Kidney tubule cell (primary cell): ENCODE data around the gene POLR2A.
"Not testable (repeated sequence)": the region's sequence is repeated elsewhere in the genome, so short reads cannot be mapped to it uniquely, and the experiment has no call there.

Experiments
- DNase-seq: peaks from one replicate; pipeline ENCODE4 v3.0.0-alpha.2; 2018; ENCODE audit warnings: low spot score

POLR2A gene

DNA sequence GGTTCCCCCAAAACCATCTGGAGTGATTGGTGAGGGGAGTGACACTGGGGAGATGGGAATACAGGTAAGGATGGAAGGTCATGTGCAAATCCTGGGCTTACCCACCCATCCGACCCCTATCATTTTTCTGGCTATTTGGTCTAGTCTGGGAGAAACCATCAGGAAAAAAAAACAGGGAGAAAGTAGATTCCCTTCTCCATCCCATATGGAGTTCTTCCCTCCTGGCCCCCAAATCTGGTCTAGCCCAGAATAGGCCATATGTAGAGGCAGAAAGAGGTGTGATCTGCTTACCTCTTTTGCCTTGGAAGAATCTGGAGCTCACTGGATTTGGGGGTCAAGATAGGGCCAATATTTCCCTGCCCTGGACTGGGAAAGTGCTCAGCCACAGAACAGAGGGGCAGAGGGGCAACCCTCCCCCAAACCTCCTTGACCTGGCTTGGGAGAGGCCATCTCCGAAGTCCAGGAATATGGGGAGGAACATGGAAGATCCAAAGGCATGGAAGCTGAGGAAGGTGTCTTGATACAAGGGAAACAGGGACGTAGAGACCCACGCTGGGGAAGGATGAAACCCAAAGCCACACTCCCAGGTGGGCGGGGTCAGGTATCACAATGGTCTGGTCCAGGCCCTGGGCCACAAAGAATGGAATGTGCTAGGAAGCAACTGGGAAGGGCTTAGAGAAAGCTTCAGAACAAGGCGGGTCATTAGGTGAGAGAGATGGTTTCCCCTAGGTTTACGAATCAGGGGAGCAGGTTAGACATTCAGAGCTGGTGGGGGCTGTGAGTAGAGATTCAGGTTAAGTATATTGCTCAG, 23.1 kb upstream of the POLR2A start:
- DNase-seq, result no peak

DNA sequence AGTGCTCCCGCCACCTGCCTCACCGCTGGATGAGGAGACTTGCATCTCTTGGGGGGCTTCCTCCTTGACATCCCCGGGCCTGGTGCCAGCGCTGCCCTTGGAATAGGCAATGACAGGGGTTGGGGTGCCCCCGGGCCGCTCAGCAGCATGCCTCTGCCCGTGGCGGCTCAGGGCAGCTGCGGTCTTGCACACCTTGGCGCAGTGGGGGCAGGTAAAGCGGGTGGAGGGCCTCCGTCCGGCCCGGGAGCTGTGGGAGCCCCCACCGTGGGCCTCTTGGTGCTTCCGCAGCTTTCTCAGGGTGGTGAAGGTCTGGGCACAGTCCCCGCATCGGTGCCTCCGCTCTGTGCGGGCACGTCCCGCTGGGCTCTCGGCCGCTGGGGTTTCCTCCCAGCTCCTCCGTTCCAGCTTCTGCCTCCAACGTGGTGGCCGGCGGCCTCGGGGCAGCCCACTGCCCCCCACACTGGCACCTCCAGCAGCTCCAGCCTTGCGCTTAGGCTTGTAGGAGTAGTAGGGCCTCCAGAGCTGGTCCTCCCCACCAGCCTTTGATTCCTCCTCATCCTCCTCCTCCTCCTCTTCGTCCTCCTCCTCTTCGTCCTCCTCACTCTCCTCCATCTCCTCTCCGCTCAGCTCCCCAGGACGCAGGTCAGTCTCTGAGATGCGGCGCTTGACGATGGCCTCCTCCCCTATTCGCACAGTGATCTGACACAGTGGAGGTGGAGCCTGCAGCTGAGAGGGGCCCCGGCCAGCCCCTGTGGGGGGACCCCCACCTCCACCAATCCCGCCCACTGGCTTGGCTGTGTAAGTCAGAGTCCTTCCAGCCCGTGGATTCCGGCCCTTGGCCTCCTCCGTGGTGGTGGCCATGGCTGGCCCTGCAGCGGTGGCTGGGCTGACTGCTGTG, 21.4 kb upstream of the POLR2A start:
- no peak for DNase-seq

DNA sequence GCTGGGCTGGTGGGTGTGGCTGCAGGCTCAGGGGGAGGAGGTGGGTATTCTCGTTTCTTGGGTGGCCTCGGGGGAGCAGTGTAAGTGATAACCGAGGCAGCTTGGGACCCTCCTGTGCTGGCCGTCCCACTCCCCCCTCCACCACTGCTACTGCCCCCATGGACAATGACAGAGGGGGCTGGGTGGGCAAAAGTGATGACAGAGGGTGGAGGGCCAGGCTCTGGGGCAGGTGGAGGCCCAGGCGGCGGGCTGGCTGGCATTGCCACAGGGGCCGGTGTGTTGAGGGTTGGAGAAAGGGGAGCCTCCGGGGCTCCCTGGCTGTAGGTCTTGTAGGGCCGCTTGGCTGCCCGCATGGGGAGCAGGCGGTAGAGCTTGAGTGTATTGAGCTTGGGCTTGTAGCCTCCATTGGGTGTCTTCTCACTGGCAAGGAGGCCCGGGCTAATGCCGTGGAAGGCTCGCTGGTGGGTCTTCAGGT, 20.8 kb upstream of the POLR2A start:
- DNase-seq, result no peak

DNA sequence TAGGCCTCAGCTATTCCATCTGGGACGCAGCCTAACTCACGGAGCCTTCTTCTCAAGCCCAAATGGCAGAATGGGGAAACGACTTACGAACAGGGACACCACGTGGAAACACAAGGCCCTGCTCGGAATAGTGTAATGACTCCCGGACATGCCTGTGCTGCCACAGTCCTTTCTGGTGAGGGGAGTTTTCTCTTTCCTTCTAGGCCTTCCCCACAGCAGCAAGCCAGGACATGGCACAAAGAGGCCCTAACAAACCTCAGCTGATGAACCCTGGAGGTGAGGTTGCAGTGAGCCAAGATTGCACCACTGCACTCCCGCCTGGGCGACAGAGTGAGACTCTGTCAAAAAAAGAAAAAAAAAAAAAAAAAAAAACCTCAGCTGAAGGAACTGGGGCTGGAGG, 20.1 kb upstream of the POLR2A start:
- DNase-seq, result no peak

DNA sequence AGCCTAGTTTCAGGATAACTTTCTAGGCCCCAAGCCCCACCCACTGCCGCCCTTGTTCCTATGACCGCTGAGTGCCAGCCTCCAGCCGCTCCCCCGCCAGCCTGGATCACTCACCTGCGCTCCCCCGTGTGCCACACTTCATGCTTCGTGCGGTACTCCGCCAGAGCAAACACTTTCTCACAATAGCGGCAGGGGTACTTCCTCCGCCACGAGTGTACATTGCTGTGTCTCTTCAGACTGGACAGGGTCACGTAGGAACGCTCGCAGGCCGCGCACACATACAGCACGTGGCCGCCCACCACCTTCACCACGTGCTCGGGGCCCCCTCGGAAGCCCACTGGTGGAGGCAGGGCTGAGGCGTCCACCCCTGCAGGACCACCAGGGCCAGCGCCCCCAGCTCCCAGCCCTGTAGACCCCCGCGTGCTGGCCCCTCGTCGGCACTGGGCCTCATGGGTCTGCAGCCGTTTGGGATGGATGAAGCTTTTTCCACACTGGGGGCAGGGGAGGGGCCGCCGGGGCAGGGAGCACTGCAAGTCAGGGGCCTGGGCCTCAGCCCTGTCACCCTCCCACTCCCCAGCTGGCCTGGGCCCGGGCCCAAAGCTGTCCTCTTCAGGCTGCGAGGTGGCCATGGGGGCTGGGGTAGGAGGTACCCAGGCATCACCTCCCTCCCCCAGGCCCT, 18.4 kb upstream of the POLR2A start:
- no peak for DNase-seq

DNA sequence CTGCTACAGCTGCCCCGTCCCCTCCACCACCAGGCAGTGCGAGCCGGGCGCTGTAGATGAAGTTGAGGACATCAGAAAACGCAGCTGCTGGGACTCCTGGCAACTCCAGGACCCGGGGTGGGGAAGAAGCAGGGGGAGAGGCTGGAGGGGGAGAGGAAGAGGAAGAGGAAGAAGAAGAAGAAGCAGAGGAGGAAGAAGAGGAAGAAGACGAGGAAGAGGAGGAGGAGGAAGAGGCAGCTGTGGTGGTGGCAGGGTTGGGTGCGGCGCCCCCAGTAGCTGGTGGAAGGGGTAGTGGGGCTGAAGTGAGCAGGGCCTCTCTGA, 17.9 kb upstream of the POLR2A start:
- no peak for DNase-seq

DNA sequence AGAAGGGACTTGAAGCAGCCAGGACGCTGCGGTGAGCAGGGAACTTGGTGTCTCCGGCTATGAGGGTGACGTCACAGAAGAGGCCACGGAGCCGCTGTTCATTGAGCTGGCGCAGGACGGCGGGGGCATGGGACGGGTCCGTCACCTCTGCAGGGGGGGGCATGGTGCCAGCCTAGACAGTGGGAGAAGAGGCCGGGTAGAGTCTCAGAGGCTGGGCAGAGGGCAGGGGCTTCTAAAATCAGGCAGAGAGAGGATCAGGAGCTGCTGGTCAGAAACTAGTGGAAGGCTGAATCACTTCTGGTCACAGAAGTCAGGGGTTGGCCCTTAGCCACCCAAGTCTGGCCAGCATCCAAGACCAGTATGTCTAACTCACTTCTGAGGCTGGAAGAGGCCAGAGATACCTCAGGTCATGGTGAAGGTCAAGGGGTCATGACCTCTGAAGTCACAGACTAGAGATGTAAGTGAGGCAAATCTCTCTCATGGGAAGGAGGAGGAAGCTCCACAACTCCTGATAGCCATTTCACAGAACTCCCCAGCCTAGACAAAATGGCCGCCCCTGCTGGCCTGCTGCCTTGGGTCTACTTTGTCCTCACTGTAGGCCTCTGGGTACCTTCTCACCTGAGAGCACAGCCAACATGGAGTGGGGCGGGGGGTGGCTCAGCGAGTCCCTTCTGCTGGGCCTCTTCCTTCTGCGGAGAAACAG, 17.4 kb upstream of the POLR2A start:
- peak; percentile 64 for DNase-seq

DNA sequence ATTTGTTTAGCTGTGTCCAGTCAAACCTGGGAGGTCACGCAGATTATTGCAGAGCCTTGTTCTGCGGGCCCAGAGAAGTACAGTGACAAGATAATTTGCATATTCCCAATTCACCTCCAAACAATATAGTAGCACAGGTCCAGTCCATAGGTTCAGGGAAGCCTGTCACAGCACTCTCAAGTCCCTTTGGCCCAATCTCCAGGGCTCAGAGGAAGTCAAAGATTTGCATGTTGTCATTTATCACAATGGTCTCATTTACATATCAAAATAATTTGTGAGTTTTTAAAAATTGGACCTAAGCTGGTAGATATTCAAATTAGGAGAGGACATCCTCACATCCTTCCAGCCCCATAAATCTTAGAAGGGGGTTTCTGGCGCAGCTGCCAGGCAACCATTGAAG, 16.7 kb upstream of the POLR2A start:
- no peak for DNase-seq

DNA sequence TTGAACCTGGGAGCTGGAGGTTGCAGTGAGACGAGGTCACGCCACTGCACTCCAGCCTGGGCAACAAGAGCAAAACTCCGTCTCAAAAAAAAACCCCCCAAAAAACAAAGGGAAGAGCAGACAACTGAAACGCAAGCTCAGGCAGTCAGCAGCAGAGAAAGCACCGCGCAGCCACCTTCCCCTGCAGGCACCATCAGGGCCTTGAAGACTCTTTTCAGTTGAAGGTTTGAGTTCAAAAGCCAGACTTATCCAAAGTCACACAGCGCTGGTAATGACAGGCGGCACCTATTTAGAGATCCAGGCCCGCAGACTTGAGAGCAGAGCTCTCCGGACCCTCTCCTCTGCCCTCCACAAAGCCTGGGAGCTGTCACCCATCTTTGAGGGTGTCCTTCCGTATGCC, 15.9 kb upstream of the POLR2A start:
- no peak for DNase-seq

DNA sequence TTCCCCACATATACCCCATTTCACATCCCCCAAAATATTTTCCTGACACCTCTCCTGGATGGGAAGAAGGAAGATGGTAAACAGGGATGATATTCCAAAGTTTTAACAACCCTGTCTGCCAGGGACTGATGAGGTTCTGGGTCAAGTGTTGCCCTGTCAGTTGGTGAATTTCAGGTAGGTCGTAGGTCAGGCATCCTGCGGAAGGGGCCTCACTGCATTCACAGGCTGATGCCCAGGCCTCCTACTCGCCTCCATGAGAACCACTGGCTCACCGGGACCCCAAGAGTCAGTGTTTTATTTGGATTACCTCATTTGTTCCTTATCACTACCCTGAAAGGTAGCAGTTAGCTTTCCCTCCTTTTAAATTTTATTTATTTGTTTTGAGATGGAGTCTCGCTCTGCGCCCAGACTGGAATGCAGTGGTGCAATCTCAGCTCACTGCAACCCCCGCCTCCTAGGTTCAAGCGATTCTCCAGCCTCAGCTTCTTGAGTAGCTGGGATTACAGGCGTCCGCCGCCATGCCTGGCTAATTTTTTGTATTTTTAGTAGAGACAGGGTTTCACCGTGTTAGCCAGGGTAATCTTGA, 15.3 kb upstream of the POLR2A start:
- DNase-seq, result no peak

DNA sequence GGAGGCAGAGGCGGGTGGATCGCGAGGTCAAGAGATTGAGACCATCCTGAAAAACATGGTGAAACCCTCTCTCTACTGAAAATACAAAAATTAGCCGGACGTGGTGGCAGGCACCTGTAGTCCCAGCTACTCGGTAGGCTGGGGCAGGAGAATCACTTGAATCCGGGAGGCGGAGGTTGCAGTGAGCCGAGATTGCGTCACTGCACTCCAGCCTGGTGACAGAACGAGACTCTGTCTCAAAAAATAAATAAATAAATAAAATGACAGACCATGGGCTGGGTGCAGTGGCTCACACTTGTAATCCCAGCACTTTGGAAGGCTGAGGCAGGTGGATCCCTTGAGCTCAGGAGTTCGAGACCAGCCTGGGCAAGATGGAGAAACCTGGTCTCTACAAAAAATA, 14.3 kb upstream of the POLR2A start:
- not testable (repeated sequence) for DNase-seq

DNA sequence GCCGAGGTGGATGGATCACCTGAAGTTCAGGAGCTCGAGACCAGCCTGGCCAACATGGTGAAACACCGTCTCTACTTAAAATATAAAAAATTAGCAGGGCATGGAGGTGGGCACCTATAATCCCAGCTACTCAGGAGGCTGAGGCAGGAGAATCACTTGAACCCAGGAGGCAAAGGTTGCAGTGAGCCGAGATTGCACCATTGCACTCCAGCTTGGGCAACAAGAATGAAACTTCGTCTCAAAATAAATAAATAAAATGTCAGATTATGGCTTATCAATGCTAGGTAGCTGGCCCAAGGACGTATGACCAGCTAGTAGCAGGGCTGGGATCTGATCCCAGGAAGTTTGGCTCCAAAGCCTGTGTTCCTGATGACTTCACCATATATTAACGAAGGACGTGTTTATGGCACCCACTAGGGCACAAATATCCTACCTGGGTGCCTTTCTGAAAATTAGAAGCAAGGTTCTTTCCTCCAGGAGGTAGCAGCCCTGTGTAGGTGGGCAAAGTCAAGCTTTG, 13.7 kb upstream of the POLR2A start:
- DNase-seq, result not testable (repeated sequence)

DNA sequence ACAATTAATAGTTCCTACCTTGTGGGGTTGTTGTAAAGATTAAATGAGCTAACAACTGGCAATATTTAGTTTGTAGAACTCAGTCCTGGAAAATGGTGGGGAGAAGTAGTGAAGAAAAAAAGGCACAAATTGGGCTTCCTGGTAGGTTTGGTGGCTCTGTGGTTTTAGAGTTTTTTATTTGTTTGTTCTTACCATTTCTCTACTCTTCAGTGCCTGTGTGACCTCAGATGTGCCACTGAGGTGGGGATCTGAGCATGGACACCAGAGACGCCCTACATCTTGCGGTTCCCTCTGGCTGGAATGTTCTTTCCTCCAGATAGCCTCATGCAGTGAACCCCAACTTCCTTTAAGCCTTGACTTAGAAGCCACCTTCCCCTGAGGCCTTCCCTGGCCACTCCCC, 12.4 kb upstream of the POLR2A start:
- DNase-seq, result no peak

DNA sequence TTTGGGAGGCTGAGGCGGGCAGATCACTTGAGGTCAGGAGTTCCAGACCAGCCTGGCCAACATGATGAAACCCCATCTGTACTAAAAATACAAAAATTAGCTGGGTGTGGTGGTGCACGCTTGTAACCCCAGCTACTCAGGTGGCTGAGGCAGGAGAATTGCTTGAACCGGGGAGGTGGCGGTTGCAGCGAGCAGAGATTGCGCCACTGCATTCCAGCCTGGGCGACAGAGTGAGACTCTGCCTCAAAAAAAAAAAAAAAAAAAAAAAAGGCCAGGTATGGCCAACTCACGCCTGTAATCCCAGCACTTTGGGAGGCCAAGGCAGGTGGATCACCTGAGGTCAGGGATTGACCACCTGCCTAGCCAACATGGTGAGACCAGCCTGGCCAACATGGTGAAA, 9.4 kb upstream of the POLR2A start:
- not testable (repeated sequence) for DNase-seq

DNA sequence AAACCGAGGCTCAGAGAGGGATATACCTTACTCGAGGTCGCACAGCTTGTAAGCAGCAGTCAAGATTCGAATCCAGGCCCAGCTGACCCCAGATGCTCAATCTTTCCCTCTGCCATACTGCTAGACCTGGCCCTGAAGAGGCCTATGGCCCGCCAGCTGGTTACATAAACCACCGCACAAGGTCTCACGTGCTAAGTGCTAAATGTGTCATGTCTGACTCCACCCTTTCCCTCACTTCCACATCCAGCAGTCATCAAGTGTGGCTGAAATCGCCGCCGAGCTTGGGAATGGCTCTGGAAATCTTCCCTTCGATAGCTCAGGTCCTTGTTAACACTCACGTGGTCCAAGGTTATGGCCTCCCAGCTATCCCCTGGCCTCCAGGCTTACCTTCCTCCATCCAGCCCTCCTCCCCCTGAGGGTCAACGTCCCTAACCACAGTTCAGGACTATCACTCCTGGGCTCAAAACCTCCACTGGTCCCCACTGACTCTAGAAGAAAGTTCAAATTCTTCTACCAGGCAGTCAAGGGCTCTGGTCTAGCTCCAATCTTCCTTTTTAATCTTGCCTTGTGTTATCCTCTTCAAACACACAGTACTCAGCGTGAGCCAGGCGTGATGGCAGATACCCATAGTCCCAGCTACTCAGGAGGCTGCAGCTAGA, 8.3 kb upstream of the POLR2A start:
- no peak for DNase-seq

DNA sequence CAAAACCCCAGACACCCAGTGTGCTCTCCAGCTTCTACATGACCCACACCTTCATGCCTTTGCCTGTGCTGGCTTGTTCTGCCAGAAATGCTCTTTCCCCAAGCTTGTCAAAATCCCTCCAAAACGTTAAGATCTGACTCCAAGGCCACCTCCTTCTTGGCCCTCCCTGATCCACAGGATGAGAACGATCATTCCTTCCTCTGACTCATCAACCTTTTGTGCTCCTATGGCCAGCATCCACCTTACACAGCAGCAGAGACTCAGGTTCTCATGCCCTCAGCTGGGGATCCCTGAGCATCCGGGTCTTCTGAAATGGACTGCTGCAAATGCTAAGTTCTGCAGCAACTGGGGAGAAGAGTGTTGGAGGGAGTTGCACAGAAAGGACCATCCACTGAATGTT, 7.7 kb upstream of the POLR2A start:
- peak; percentile 71 for DNase-seq

DNA sequence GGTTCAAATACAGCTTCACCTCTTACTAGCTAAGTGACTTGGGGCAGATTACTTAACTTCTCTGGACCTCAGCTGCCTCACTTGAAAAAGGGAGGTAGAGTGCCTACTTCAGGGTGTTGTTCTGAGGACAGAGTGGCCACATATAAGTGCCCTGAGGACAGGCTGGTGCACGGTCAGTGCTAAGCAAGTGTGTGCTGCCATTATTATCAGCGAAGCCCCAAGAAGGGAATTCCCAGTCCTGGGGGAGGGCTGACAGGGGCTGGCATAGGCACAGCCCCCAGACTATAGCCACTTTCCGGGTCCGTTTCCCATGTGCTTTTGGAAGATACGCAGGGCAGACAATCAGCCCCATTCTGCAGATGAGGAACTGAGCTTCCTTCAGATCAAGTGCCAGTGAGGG, 7.2 kb upstream of the POLR2A start:
- DNase-seq, result no peak

DNA sequence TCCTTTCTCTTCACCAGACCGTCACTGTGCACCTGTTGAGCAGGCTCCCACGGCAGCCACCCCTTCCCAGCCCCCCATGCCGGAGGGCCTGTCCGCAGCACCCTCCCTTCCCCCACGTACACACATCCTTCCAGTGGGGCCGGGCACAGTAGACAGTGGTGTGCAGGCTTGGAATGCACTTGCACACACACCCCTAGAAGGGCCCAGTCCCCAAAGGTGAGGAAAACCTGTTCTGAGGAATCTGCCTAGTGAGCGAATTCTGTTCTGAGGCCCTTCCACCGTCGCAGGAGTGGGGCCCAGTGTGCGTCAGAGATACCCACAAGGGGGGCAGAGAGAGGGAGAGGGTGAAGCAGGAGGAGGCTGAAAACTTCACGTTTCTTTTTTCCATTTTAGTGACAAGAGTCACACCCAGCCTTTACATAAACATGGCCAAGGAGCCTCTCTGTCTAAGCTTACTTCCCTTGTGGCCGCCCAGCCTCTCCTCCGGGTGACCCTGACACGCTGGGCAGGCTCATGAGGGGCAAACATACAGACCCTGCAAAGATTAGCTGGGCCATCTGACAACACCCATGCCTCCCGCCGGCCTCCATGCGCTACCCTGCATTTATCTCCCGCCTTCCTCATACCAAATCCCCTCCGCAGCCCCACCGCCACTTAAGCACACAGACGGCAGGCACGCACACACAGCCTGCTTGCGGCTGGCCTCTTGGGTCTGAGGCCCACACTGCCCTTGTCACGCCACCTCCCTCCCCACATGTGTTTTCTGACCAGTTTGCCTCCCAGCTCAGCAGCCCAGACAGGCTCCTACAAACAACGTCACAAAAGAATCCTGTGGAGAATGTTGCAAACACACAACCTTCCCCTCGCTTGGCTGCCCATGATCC, 6.5 kb upstream of the POLR2A start:
- DNase-seq, result peak; percentile 60

DNA sequence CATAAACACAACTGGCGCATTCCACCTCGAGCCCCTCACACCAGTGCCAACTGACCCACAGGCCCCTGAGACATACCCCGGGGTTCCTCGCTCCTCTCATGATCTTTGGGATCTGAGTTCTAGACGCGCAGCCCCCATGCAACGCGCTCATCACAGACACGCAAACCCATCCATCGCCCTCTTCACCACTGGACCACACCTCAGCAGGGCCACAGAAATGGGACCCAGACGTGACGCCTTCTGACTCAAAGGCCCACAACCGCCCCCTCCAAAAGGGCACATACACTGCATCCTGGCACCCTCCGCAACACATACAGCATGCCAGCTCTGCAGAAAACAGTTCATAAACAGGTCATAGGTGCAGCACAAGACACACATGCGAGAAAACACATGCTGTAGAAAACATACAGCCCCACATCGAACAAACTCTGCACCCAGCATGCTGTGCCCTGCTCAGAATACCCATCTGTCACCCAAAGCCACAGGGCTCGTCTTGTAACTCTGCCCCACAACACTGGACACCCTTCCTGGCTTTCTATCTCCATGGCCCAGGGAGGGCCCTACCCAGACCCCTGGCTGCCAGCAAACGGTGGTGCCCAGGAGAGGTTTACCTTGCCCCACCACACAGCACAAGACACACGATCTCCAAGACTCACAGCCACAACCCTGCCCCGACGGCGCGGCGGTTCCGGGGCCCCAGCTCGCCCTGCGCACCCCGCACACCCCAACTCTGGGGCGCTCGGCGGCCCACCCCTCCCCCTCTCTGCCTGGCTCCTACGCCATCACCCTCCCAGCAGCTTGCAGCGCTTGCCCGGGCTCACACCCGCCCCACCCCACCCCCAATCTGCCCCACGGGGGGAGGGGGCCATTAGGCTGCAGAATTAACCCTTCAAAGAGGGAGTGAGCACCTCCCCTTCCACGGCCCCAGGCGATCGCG, 5.6 kb upstream of the POLR2A start:
- DNase-seq, result peak; percentile 35
